SK-N-SH (cell line): ENCODE results near the gene SLC36A3. TPM values are rescaled to one million over a fixed set of nuclear protein-coding genes. Genes with fewer than 3 reads are reported as not detected.

Experiments
- CTCF ChIA-PET: fragments of 300-600, 350-600 bp; formaldehyde crosslinking; extraction: SDS; loops from one replicate; lab custom pipeline; 2021; lab: Yijun Ruan, JAX
- POLR2A ChIA-PET: fragments of 350-600 bp; sonication (Branson Sonifier 250); formaldehyde crosslinking; extraction: SDS; loops from one replicate; lab custom pipeline; 2020; ENCODE audit warnings: antibody characterized with exemption, inconsistent platforms; lab: Yijun Ruan, JAX
- DNase-seq: peaks from one replicate; pipeline ENCODE4 v3.0.0; 2012
- H2AFZ ChIP-seq: fragments of 200-600 bp; sonication (generic); 2 replicates; pipeline ENCODE4 v1.8.1; 2016; ENCODE audit warnings: antibody characterized with exemption, mild to moderate bottlenecking, low read depth
- H3F3A ChIP-seq: fragments of 200-600 bp; sonication (generic); replicated peaks from 2 replicates; pipeline ENCODE3; 2016; ENCODE audit warnings: antibody characterized with exemption, mild to moderate bottlenecking; ENCODE audit not compliant: insufficient read depth
- H3K27ac ChIP-seq, 2 experiments: fragments of 200-500 bp in 1 of 2; fragments of 200-600 bp in 1 of 2; sonication (Bioruptor generic) in 1 of 2; sonication (generic), shearing (Covaris generic) in 1 of 2; 2 replicates each; pipeline versions ENCODE4 v1.5.1 to v1.6.1; 2014 to 2016; ENCODE audit warnings: low read depth in 2 of 2, inconsistent platforms in 1 of 2, low read length in 1 of 2, mild to moderate bottlenecking in 1 of 2, mixed read lengths in 1 of 2
- H3K27me3 ChIP-seq: fragments of 200-600 bp; sonication (generic), shearing (Covaris generic); 2 replicates; pipeline ENCODE4 v1.6.1; 2016; ENCODE audit warnings: mixed run types; ENCODE audit not compliant: insufficient read depth
- H3K36me3 ChIP-seq, 2 experiments: fragments of 200-500 bp in 1 of 2; fragments of 200-600 bp in 1 of 2; sonication (Bioruptor generic) in 1 of 2; sonication (generic) in 1 of 2; replicated peaks in 1 of 2; 2 replicates each; pipeline versions ENCODE3 to v1.5.1; 2014 to 2016; ENCODE audit warnings: low read length in 1 of 2, mild to moderate bottlenecking in 1 of 2; ENCODE audit not compliant: insufficient read depth in 2 of 2, control insufficient read depth in 1 of 2
- H3K4me1 ChIP-seq, 2 experiments: fragments of 200-500 bp in 1 of 2; fragments of 200-600 bp in 1 of 2; sonication (Bioruptor generic) in 1 of 2; sonication (generic), shearing (Covaris generic) in 1 of 2; 2 replicates each; pipeline versions ENCODE4 v1.5.1 to v1.6.1; 2014 to 2016; ENCODE audit warnings: low read depth in 1 of 2, low read length in 1 of 2, mixed run types in 1 of 2; ENCODE audit not compliant: insufficient read depth in 2 of 2, control insufficient read depth in 1 of 2
- H3K4me2 ChIP-seq: fragments of 200-600 bp; sonication (generic), shearing (Covaris generic); 2 replicates; pipeline ENCODE4 v1.6.1; 2017; ENCODE audit warnings: mixed run types
- H3K4me3 ChIP-seq, 2 experiments: fragments of 200-500 bp in 1 of 2; fragments of 200-600 bp in 1 of 2; sonication (Bioruptor generic) in 1 of 2; sonication (generic), shearing (Covaris generic) in 1 of 2; 2 replicates each; pipeline versions ENCODE4 v1.5.1 to v1.8.1; 2014 to 2016; ENCODE audit warnings: low read depth in 2 of 2, inconsistent platforms in 1 of 2, low read length in 1 of 2, mild to moderate bottlenecking in 1 of 2, mixed read lengths in 1 of 2, moderate library complexity in 1 of 2
- H3K79me2 ChIP-seq: fragments of 200-600 bp; sonication (generic); 2 replicates; pipeline ENCODE4 v1.8.1; 2017; ENCODE audit warnings: mild to moderate bottlenecking; ENCODE audit not compliant: insufficient read depth
- H3K9ac ChIP-seq: fragments of 200-600 bp; sonication (generic); 2 replicates; pipeline ENCODE4 v1.6.1; 2017; ENCODE audit warnings: mixed run types
- H3K9me2 ChIP-seq: fragments of 200-600 bp; sonication (generic); 2 replicates; pipeline ENCODE4 v1.6.1; 2017; ENCODE audit warnings: mixed run types
- H3K9me3 ChIP-seq: fragments of 200-600 bp; sonication (generic); 2 replicates; pipeline ENCODE4 v1.6.1; 2017; ENCODE audit warnings: mixed run types, mild to moderate bottlenecking, moderate library complexity
- H4K20me1 ChIP-seq: fragments of 200-600 bp; sonication (generic); 2 replicates; pipeline ENCODE4 v1.6.1; 2017; ENCODE audit warnings: mild to moderate bottlenecking, mixed run types; ENCODE audit not compliant: insufficient read depth
- CTCF ChIP-seq: fragments of 200-600 bp; sonication (generic); IDR thresholded peaks from 2 replicates; pipeline ENCODE4 v1.6.1; 2017; ENCODE audit warnings: antibody characterized with exemption, mild to moderate bottlenecking, moderate library complexity
- EP300 ChIP-seq, 2 experiments: IDR thresholded peaks; 2 replicates each; pipeline versions ENCODE4 v1.4.0 to v1.6.1; 2012; ENCODE audit warnings: borderline replicate concordance in 1 of 2, low read depth in 1 of 2, low read length in 1 of 2
- EZH2phosphoT487 ChIP-seq: fragments of 200-600 bp; sonication (generic); IDR thresholded peaks from 2 replicates; pipeline ENCODE4 v1.6.1; 2017; ENCODE audit warnings: low read depth, mixed run types, mild to moderate bottlenecking, antibody characterized with exemption, moderate library complexity, borderline replicate concordance
- FOSL2 ChIP-seq: IDR thresholded peaks from 2 replicates; pipeline ENCODE4 v1.4.0; 2012; ENCODE audit warnings: low read depth, mild to moderate bottlenecking, moderate library complexity, borderline replicate concordance
- FOXM1 ChIP-seq: IDR thresholded peaks from 2 replicates; pipeline ENCODE4 v1.4.0; 2012; ENCODE audit warnings: low read depth, mild to moderate bottlenecking
- GABPA ChIP-seq: IDR thresholded peaks from 2 replicates; pipeline ENCODE4 v1.4.0; 2012; ENCODE audit warnings: low read depth, mild to moderate bottlenecking
- JUND ChIP-seq: IDR thresholded peaks from 2 replicates; pipeline ENCODE4 v1.4.0; 2012
- MAX ChIP-seq: IDR thresholded peaks from 2 replicates; pipeline ENCODE4 v1.4.0; 2012; ENCODE audit warnings: low read depth
- POLR2AphosphoS5 ChIP-seq: IDR thresholded peaks from 2 replicates; pipeline ENCODE4 v1.6.1; 2012; ENCODE audit warnings: low read depth, low read length
- RCOR1 ChIP-seq: fragments of 150-350 bp; IDR thresholded peaks from 2 replicates; pipeline ENCODE4 v1.6.1; 2017; ENCODE audit warnings: antibody characterized with exemption, low read length
- REST ChIP-seq: IDR thresholded peaks from 2 replicates; pipeline ENCODE4 v1.6.1; 2012; ENCODE audit warnings: mild to moderate bottlenecking, low read depth, low read length, moderate library complexity
- RXRA ChIP-seq: IDR thresholded peaks from 2 replicates; pipeline ENCODE4 v1.4.0; 2012; ENCODE audit warnings: low read depth, mild to moderate bottlenecking, borderline replicate concordance
- SIN3A ChIP-seq: IDR thresholded peaks from 2 replicates; pipeline ENCODE4 v1.6.1; 2012; ENCODE audit warnings: low read depth, mild to moderate bottlenecking, low read length, moderate library complexity, borderline replicate concordance
- TEAD4 ChIP-seq: IDR thresholded peaks from 2 replicates; pipeline ENCODE4 v1.4.0; 2012; ENCODE audit warnings: mild to moderate bottlenecking, borderline replicate concordance; ENCODE audit not compliant: insufficient read depth
- USF1 ChIP-seq: IDR thresholded peaks from 2 replicates; pipeline ENCODE4 v1.4.0; 2012; ENCODE audit warnings: low read depth, borderline replicate concordance
- YY1 ChIP-seq: IDR thresholded peaks from 2 replicates; pipeline ENCODE4 v1.4.0; 2012; ENCODE audit warnings: low read depth, mild to moderate bottlenecking
- ZBTB33 ChIP-seq: IDR thresholded peaks from 2 replicates; pipeline ENCODE4 v1.4.0; 2012; ENCODE audit warnings: low read depth, borderline replicate concordance
- WGBS: methylation state at CpG from one replicate; pipeline ENCODE4 v1.1.6; 2017; ENCODE audit warnings: low lambda C conversion rate; 5-methylcytosine and 5-hydroxymethylcytosine counted together
- polyA plus RNA-seq, 3 experiments: library from polyadenylated mRNA; depleted of rRNA; stranded (reverse); fragments of >200 nt; gene quantifications; 2 replicates each; pipeline ENCODE4 v1.2.3, GENCODE V29; 2012

SLC36A3 gene
- polyA plus RNA-seq, 1 of the 3 experiments (the other 2 are of a cell fraction) = not detected

- no peak for TF ChIP-seq YY1
- no peak for TF ChIP-seq GABPA
- TF ChIP-seq RXRA = no peak
- TF ChIP-seq EZH2phosphoT487 = no peak
- TF ChIP-seq ZBTB33 = no peak
- TF ChIP-seq FOSL2 = no peak
- TF ChIP-seq EP300 (IDR thresholded peaks at IDR 0.05; ENCODE audit: borderline replicate concordance in 1 of 2, low read depth in 1 of 2, low read length in 1 of 2) = no peak
- no peak for TF ChIP-seq USF1
- TF ChIP-seq JUND = no peak
- no peak for TF ChIP-seq FOXM1
- TF ChIP-seq POLR2AphosphoS5 = no peak
- no peak for TF ChIP-seq SIN3A
- no peak for TF ChIP-seq REST
- no peak for TF ChIP-seq CTCF
- no peak for TF ChIP-seq TEAD4
- TF ChIP-seq RCOR1 = no peak
- no peak for TF ChIP-seq MAX
- Histone ChIP-seq H3F3A (no peaks in the 10 kb centered on the region), H3K4me2 (no peak overlapping the region), H3K9me3 (no peaks in the 10 kb centered on the region), H4K20me1 (no peaks in the 10 kb centered on the region), H3K27ac (no peak overlapping the region), H3K4me3 (no peak overlapping the region), H3K9ac (no peak overlapping the region), H3K79me2 (no peaks in the 10 kb centered on the region), H2AFZ (no peak overlapping the region), H3K4me1 (no peaks in the 10 kb centered on the region), H3K9me2 (no peaks in the 10 kb centered on the region), H3K27me3 (no peaks in the 10 kb centered on the region; the same call in 1 of the 2 replicates), H3K36me3 (no peaks in the 10 kb centered on the region)
- 28% methylated on average over 7 of the region's 7 CpGs for WGBS
- DNase-seq = no peak
- ChIA-PET CTCF (no interaction called here), POLR2A (no interaction called here)
Measured at GRCh38 chr5:151344088-151344487, 40.5 kb upstream of the SLC36A3 start.
